Breast epithelium (tissue), 3 donors: ENCODE data around the gene TRAPPC8.

Source experiments
- CTCF ChIP-seq, 3 donors: fragments of 450-650 bp; IDR thresholded peaks; one replicate each; pipeline ENCODE4 v1.5.1; 2016 to 2017; ENCODE audit warnings: antibody characterized with exemption in 3 of 3, mild to moderate bottlenecking in 3 of 3, moderate library complexity in 3 of 3
- POLR2A ChIP-seq: fragments of 450-650 bp; IDR thresholded peaks from one replicate; pipeline ENCODE4 v1.6.1; 2016; ENCODE audit warnings: antibody characterized with exemption, mild to moderate bottlenecking, moderate library complexity
- POLR2AphosphoS5 ChIP-seq, 3 donors: sonication (generic); formaldehyde crosslinking; IDR thresholded peaks; one replicate each; pipeline ENCODE4 v1.6.1; 2017; ENCODE audit warnings: antibody characterized with exemption in 3 of 3

GRCh38 chr18:31792580-31792911, 150.4 kb downstream of the TRAPPC8 start:
- no peak for TF ChIP-seq CTCF (IDR thresholded peaks at IDR 0.05)
- TF ChIP-seq POLR2A: no peak
- TF ChIP-seq POLR2AphosphoS5 (IDR thresholded peaks at IDR 0.05): no peak
